ENCODE data around the gene IZUMO2.
"Not testable (repeated sequence)": the region's sequence is repeated elsewhere in the genome, so short reads cannot be mapped to it uniquely, and the experiment has no call there.

The IZUMO2 gene

GRCh38 chr19:50133518-50134492 lies 29.3 kb downstream of the IZUMO2 start:
- DNase-seq (ENCODE audit: low read depth); H3K4me3 ChIP-seq (ENCODE audit: low read length): not testable (repeated sequence)

- not testable (repeated sequence) for DNase-seq (ENCODE audit: low read depth); H3K4me3 ChIP-seq (ENCODE audit: low read length)
Measured at GRCh38 chr19:50104012-50104411, 59.1 kb downstream of the IZUMO2 start.

DNA sequence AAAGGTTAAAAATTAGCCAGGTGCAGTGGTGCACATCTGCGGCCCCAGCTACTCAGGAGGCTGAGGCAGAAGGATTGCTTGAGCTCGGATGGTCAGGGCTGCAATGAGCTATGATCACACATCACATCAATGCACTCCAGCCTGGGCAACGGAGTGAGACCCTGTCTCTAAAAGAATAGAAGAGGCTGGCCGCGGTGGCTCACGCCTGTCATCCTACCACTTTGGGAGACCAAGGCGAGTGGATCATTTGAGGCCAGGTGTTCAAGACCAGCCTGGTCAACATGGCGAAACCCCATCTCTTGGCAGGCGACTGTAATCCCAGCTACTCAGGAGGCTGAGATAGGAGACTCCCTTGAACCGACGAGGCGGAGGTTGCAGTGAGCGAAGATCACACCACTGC lies 59.7 kb downstream of the IZUMO2 start:
- H3K4me3 ChIP-seq (ENCODE audit: low read length); DNase-seq (ENCODE audit: low read depth): not testable (repeated sequence)
